ENCODE measurements around the gene LYSMD1. TPM values are rescaled to one million over a fixed set of nuclear protein-coding genes. Genes with fewer than 3 reads are reported as not detected.
A peak's percentile ranks its signal among the peaks of the same experiment; 100 is the strongest.

LYSMD1 gene
- total and polyA plus RNA-seq, 2 of the 8 experiments (the other 6 are each of a cell fraction or from before 2014, with no cell fraction given): 2.4 to 6.0 TPM

- Histone ChIP-seq H3K79me2 (ENCODE audit: control insufficient read depth in 1 of 2, insufficient read depth in 2 of 2, low read length in 2 of 2) (no peaks in the 10 kb centered on the region), H3K27me3 (replicated peaks in 1 of 4; ENCODE audit: control insufficient read depth in 3 of 4, extremely low read depth in 1 of 4, insufficient read depth in 3 of 4, low read length in 3 of 4) (peaks cover 0 to 28% (median 20%) of the 10 kb centered on the region in 4 experiments; a peak in 5 of 7 replicates), H3K9me3 (ENCODE audit: insufficient read depth in 2 of 2, low read depth in 1 of 2, low read length in 1 of 2) (no peaks in the 10 kb centered on the region), H3K4ac (replicated peaks; ENCODE audit: insufficient read length, low read depth, low read length) (no peak overlapping the region), H3K4me2 (ENCODE audit: insufficient read depth in 1 of 2, low read depth in 2 of 2, low read length in 2 of 2) (no peak overlapping the region), H3K14ac (ENCODE audit: insufficient read length) (no peak overlapping the region), H2BK20ac (ENCODE audit: low read length) (no peak overlapping the region), H2BK12ac (ENCODE audit: low read depth, low read length) (no peak overlapping the region), H3K36me3 (ENCODE audit: control insufficient read depth in 2 of 4, insufficient read depth in 4 of 4, low read length in 3 of 4) (peaks cover 0 to 10% (median 2%) of the 10 kb centered on the region in 4 experiments; a peak in 4 of 8 replicates), H3K4me3 (ENCODE audit: extremely low read depth in 1 of 4, insufficient read depth in 2 of 4, low read depth in 3 of 4, low read length in 4 of 4) (no peak overlapping the region; a peak in 1 of 8 replicates), H3K18ac (ENCODE audit: extremely low read depth, low read length) (no peak overlapping the region), H2AFZ (ENCODE audit: low read length) (no peak overlapping the region), H2BK5ac (ENCODE audit: low read depth, low read length) (no peak overlapping the region; the same call in 1 of the 2 replicates), H4K20me1 (replicated peaks in 1 of 2; ENCODE audit: control insufficient read depth in 1 of 2, insufficient read depth in 2 of 2, low read length in 2 of 2) (peaks cover 3 to 4% of the 10 kb centered on the region in 2 experiments), H3K79me1 (ENCODE audit: low read depth, low read length) (no peaks in the 10 kb centered on the region), H2BK15ac (ENCODE audit: low read length) (no peak overlapping the region), H4K5ac (ENCODE audit: insufficient read length, low read depth, low read length) (no peak overlapping the region), H3K4me1 (replicated peaks in 1 of 4; ENCODE audit: control insufficient read depth in 3 of 4, insufficient read depth in 4 of 4, low read length in 3 of 4) (peaks cover 0 to 12% (median 8%) of the 10 kb centered on the region in 4 experiments; a peak in 5 of 7 replicates), H2AK5ac (ENCODE audit: low read depth, low read length) (no peak overlapping the region), H3K56ac (replicated peaks; ENCODE audit: insufficient read length, low read depth, low read length) (no peak overlapping the region), H3K23me2 (ENCODE audit: low read depth, low read length) (peaks cover 15% of the 10 kb centered on the region), H3K9ac (replicated peaks in 1 of 4; ENCODE audit: extremely low read depth in 1 of 4, low read depth in 3 of 4, low read length in 3 of 4) (no peak overlapping the region), H4K8ac (ENCODE audit: extremely low read depth, insufficient read depth, low read length) (no peak overlapping the region), H4K91ac (replicated peaks; ENCODE audit: insufficient read length, low read length) (no peak overlapping the region), H2BK120ac (replicated peaks; ENCODE audit: low read depth, low read length) (no peak overlapping the region), H3K27ac (ENCODE audit: low read depth, low read length) (no peak overlapping the region), H3K23ac (ENCODE audit: insufficient read length) (no peak overlapping the region)
- ChIA-PET CTCF (ENCODE audit: partially characterized antibody) (interaction anchor here (0.6 to 7.9 kb wide), 13 partner anchors 7 to 182 kb away, joined by 3 to 94 read pairs (median 4); partner anchors contain the start of genes GABPB2, TMOD4 and TNFAIP8L2), POLR2A (ENCODE audit: partially characterized antibody) (interaction anchor here (0.6 to 9.8 kb wide), 3 partner anchors 9 to 77 kb away, joined by 3 to 124 read pairs (median 3); partner anchors contain the start of gene SEMA6C)
- no peak for TF ChIP-seq SIX5 (IDR thresholded peaks at IDR 0.05; ENCODE audit: low read depth, low read length)
- TF ChIP-seq CTCF (IDR thresholded peaks at IDR 0.05; ENCODE audit: control extremely low read depth in 1 of 3, insufficient read depth in 1 of 3, low read depth in 1 of 3, low read length in 3 of 3): peak; percentile 20 to 41 (median 38)
- no peak for TF ChIP-seq TCF12 (IDR thresholded peaks at IDR 0.05; ENCODE audit: low read depth, low read length)
- TF ChIP-seq RAD21 (IDR thresholded peaks at IDR 0.05 in 1 of 2, conservative IDR thresholded peaks at IDR 0.05 in 1 of 2; ENCODE audit: low read depth in 2 of 2, low read length in 2 of 2): peak in 1 of 2 experiments; percentile 20; a peak in 1 of 4 replicates
- no peak for TF ChIP-seq CREB1 (IDR thresholded peaks at IDR 0.05)
- TF ChIP-seq JUN (IDR thresholded peaks at IDR 0.05; ENCODE audit: low read depth, low read length): no peak
- DNase-seq (ENCODE audit: low read depth in 1 of 2, low spot score in 2 of 2): peak in 1 of 2 experiments; percentile 53
- 90% methylated on average over 12 of the region's 12 CpGs; no CpG with 5 or more reads in 1 of the 2 experiments for WGBS, 2 experiments (ENCODE audit: extremely low coverage in 1 of 2, insufficient coverage in 1 of 2, insufficient read length in 1 of 2, insufficient replicate concordance in 2 of 2, low coverage in 1 of 2, low lambda C conversion rate in 2 of 2, missing lambda C conversion rate in 1 of 2)
- no peak for FAIRE-seq
Observed at GRCh38 chr1:151135433-151136385, 30.0 kb downstream of the LYSMD1 start.
